Mucosa of stomach (tissue), 1 donor: Measurements from ENCODE around the gene NEB.

ENCODE experiments used
- H3K27me3 ChIP-seq: one replicate; pipeline ENCODE4 v1.7.0; 2013; ENCODE audit warnings: mild to moderate bottlenecking, low read length; ENCODE audit not compliant: control insufficient read depth, insufficient read depth
- H3K36me3 ChIP-seq: one replicate; pipeline ENCODE4 v1.7.0; 2013; ENCODE audit warnings: low read length; ENCODE audit not compliant: control insufficient read depth, insufficient read depth
- H3K4me1 ChIP-seq: one replicate; pipeline ENCODE4 v1.7.0; 2013; ENCODE audit warnings: mild to moderate bottlenecking, low read length; ENCODE audit not compliant: control insufficient read depth, insufficient read depth
- H3K4me3 ChIP-seq: one replicate; pipeline ENCODE4 v1.7.0; 2013; ENCODE audit warnings: low read length
- H3K9ac ChIP-seq: one replicate; pipeline ENCODE4 v1.7.0; 2013; ENCODE audit warnings: mild to moderate bottlenecking, low read length, moderate library complexity
- H3K9me3 ChIP-seq: one replicate; pipeline ENCODE4 v1.7.0; 2013; ENCODE audit warnings: mild to moderate bottlenecking, low read length, moderate library complexity; ENCODE audit not compliant: control insufficient read depth
- donor health status: Pancreatic carcinoma.

NEB gene

DNA sequence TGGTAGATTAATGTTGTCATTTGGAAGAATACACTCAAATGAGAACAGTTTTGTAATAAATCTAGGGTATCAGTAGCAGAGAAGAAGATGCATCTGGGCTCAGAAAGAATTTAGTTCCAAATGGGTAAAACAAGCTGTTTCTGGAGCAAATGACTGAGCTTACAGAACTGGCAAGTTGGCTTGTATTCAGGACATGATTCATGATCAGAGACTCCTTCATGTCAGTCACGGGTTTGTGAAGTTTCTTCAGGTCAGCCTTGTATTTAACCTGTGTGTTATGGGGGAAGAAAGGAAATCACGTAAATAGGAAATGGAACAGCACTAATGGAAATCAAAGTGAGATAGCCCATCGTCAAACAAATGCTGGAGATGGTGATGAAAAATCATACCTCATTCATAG, 215.5 kb downstream of the NEB start:
- Histone ChIP-seq H3K4me3 (no peak overlapping the region), H3K27me3 (no peaks in the 10 kb centered on the region), H3K9ac (no peak overlapping the region), H3K36me3 (no peaks in the 10 kb centered on the region), H3K4me1 (no peaks in the 10 kb centered on the region), H3K9me3 (no peaks in the 10 kb centered on the region)

DNA sequence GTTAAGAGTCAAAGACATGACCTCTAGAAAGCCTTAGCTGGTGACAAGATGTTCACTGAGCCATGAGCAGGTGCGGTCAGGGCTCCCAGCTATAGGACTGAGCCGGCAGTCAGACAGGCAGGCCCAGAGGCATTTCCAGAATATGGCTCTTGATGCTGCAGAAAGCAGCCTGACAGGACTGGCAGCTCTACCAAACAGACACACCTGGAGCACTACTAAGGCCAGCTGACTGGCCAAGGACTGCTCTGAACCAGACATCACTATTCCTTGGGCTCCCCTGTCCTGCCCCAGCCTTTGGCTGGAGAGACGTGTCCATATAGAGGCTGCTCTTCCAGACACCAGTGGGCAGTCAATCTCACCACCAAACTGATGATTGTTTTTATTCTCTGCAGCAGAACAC, 225.8 kb downstream of the NEB start:
- no peak overlapping the region for H3K4me3 ChIP-seq
- H3K9ac ChIP-seq: no peak overlapping the region
- no peaks in the 10 kb centered on the region for H3K27me3 ChIP-seq
- no peaks in the 10 kb centered on the region for H3K4me1 ChIP-seq
- no peaks in the 10 kb centered on the region for H3K36me3 ChIP-seq
- no peaks in the 10 kb centered on the region for H3K9me3 ChIP-seq

DNA sequence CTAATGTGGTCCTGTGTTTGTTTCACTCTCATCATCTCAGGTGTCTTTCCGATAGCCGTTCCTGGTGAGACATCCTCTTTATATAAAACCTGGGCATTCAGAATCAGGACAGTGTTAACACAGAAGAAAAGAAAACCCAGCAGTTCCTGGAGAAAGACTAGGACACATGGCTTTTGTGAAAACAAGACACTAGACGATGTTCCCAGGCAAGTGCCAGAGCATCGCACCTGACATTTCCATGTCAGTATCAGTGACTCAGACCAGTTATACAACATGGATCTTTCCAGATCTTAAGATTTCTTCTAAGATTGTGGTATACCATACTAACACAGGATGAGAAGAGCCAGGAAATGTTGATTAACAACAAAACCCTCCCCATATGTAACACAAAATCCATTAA, 228.1 kb downstream of the NEB start:
- no peaks in the 10 kb centered on the region for H3K36me3 ChIP-seq
- no peaks in the 10 kb centered on the region for H3K4me1 ChIP-seq
- H3K4me3 ChIP-seq: no peak overlapping the region

DNA sequence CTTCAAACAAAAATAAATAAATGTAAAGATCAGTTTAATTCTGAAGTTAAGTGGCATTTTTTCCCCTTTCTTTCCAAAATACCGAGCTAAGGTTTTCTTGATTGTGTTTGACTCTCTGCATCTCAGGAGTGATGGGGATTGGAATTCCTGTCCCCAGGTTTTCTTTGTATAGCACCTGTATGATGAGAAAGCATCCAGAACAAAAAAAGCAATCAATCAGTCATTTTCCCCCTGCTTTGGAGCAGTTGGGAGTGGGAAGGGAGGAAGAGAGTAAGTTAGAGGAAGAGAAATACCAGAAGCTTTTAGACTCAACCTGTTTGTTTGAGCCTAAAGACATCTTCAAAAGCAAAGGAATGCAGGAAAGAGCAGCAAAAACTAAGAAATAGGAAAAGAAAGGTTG, 236.1 kb downstream of the NEB start:
- Histone ChIP-seq H3K4me3 (no peak overlapping the region), H3K9me3 (no peaks in the 10 kb centered on the region), H3K36me3 (no peaks in the 10 kb centered on the region), H3K27me3 (no peaks in the 10 kb centered on the region), H3K9ac (no peak overlapping the region), H3K4me1 (no peaks in the 10 kb centered on the region)

More for the DNA sequence above, 228.1 kb downstream of the NEB start:
- no peaks in the 10 kb centered on the region for H3K9me3 ChIP-seq
- H3K9ac ChIP-seq: no peak overlapping the region
- no peaks in the 10 kb centered on the region for H3K27me3 ChIP-seq

DNA sequence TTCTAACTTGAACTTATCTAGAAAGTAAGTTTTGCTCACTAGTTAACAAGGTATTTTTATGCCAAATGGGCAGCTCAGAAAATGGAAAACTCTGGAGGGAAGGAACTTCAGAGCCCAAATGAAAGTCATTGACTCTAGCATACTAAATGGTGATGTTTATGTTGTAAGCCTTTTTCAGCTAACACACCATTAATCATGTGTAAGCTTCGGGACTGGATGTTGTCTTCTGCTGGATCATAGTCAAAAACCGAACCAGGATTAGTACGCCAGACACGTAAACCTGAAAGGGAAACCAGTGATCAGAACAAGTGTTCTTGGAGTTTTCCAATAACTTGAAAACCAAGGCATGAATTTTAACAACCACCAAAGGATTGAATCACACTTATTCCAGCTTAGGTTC, 242.8 kb downstream of the NEB start:
- Histone ChIP-seq H3K36me3 (no peaks in the 10 kb centered on the region), H3K4me1 (no peaks in the 10 kb centered on the region), H3K27me3 (no peaks in the 10 kb centered on the region), H3K9ac (no peak overlapping the region), H3K9me3 (no peaks in the 10 kb centered on the region), H3K4me3 (no peak overlapping the region)

DNA sequence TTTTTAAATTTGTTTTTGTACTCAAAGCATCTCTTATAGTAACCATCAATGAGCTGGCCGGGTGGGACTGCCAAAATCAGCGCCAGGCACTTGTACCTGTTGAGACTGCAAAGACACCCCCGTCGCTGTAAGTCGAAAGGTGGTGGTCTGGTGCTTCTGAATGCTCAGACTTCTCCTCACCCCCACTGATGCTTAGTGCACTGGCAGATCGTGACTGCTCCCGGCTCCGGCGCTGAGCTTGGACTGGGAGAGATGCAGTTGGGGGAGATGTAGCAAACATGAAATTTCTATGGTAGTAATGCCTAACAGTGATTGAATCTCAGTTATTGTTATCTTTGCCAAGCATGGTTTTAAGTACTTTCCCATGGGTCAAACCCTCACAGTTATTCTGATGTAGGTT, 244.0 kb downstream of the NEB start:
- Histone ChIP-seq H3K9ac (no peak overlapping the region), H3K9me3 (no peaks in the 10 kb centered on the region), H3K4me1 (no peaks in the 10 kb centered on the region), H3K36me3 (no peaks in the 10 kb centered on the region), H3K4me3 (no peak overlapping the region), H3K27me3 (no peaks in the 10 kb centered on the region)

DNA sequence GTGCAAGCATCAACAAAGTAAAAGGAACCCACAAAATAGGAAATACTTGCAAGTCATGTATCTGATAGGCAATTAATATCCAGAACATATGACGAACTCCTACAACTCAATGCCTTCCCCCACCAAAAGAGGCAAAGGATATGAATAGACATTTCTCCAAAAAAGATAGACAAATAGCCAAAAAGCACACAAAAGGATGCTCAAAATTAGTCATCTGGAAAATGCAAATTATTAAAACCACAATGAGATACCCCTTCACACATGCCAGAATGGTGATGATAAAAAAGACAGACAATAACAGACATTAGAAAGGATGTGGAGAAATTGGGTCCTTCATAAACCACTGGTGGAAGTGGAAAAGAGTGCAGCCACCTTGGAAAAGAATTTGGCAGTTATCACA, 248.2 kb downstream of the NEB start:
- Histone ChIP-seq H3K4me1 (no peaks in the 10 kb centered on the region), H3K36me3 (no peaks in the 10 kb centered on the region), H3K27me3 (no peaks in the 10 kb centered on the region), H3K9ac (no peak overlapping the region), H3K9me3 (no peaks in the 10 kb centered on the region), H3K4me3 (no peak overlapping the region)

DNA sequence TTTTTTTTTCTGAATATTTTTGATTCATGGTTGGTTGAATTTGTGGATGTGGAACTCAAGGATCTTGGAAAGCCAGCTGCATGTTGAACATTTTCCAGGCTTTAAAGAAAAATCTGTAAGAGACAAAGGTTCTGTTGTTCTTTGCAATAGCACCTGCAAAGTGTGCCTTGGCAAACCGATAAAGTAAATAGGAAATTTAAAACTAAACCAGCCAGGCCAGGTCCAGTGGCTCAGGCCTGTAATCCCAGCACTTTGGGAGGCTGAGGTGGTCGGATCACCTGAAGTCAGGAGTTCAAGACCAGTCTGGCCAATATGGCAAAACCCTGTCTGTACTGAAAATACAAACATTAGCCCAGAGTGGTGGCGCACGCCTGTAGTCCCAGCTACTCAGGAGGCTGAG, 250.2 kb downstream of the NEB start:
- no peaks in the 10 kb centered on the region for H3K36me3 ChIP-seq
- H3K9me3 ChIP-seq: no peaks in the 10 kb centered on the region
- H3K4me3 ChIP-seq: no peak overlapping the region
- H3K27me3 ChIP-seq: no peaks in the 10 kb centered on the region
- no peak overlapping the region for H3K9ac ChIP-seq
- H3K4me1 ChIP-seq: no peaks in the 10 kb centered on the region

DNA sequence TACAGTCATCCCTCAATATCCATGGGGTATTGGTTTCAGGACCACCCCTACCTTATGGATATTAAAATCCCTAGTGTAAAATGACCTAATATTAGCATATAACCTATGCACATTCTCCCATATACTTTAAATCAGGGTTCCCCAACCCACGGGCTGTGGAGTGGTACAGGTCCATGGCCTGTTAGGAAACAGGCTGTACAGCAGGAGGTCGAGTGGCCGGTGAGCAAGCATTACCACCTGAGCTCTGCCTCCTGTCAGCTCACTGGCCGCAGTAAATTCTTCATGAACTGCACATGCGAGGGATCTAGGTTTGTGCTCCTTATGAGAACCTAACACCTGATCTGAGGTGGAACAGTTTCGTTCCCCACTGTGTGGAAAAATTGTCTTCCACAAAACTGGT, 250.7 kb downstream of the NEB start:
- Histone ChIP-seq H3K4me3 (no peak overlapping the region), H3K9ac (no peak overlapping the region), H3K4me1 (no peaks in the 10 kb centered on the region), H3K36me3 (no peaks in the 10 kb centered on the region), H3K27me3 (no peaks in the 10 kb centered on the region), H3K9me3 (no peaks in the 10 kb centered on the region)

DNA sequence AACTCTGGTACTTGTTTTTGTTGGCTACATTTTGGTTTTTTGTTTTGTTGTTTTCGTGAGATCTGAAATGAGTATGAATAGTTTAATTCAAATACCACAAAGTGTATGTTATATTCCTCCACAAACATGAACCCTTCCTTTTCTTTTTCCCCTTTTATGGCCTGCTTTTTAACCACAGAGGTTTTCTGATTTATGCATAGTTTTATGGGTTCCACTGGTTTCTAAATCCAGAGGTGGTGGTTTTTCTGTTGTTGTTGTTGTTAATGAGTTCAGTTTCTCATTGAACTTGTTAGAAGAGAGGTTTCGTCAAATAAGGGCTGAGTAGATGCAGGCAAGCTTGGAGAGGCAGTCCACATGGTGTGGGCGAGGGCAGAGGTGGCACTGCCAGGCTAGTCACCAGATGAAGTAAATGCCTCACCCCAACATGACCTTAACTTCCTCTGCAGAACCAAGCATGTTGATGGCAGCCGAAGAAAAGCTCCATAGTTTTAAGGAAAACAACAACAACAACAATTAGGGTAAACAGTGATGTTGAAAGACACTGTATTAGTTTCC, 252.0 kb downstream of the NEB start:
- no peak overlapping the region for H3K9ac ChIP-seq
- H3K9me3 ChIP-seq: no peaks in the 10 kb centered on the region
- no peaks in the 10 kb centered on the region for H3K36me3 ChIP-seq
- H3K27me3 ChIP-seq: no peaks in the 10 kb centered on the region
- no peak overlapping the region for H3K4me3 ChIP-seq
- no peaks in the 10 kb centered on the region for H3K4me1 ChIP-seq

DNA sequence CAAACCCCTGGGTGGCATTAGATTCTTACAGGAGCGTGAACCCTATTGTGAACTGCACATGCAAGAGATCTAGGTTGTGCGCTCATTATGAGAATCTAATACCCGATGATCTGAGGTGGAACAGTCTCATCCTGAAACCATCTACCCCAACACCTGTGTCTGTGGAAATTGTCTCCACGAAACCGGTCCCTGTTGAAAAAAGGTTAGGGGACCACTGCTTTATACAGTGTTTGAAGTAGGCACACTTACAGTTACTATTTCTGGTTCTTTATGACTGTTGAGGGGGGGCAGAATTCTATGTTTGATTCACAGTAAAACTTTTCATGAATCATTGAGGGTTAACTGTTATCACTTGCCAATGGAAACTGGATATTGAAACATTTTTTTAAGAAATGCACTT, 252.5 kb downstream of the NEB start:
- Histone ChIP-seq H3K27me3 (no peaks in the 10 kb centered on the region), H3K4me3 (no peak overlapping the region), H3K9me3 (no peaks in the 10 kb centered on the region), H3K36me3 (no peaks in the 10 kb centered on the region), H3K4me1 (no peaks in the 10 kb centered on the region), H3K9ac (no peak overlapping the region)

DNA sequence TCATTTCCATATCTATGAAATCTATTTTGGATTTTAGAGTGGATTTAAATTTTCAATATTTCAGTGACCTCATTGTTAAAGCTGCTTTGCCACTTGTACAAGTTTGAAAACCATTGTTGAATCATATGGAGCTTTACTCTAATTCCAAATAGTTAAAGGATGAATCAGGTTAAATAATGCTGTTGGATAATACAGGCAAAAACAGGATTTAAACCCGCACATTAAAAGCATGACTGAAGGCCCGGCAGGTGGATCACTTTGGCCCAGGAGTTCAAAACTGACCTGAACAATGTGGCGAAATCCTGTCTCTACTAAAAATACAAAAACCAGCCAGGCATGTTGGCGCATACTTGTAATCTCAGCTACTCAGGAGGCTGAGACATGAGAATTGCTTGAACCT, 256.3 kb downstream of the NEB start:
- no peak overlapping the region for H3K9ac ChIP-seq
- H3K4me3 ChIP-seq: no peak overlapping the region
- no peaks in the 10 kb centered on the region for H3K36me3 ChIP-seq
- no peaks in the 10 kb centered on the region for H3K9me3 ChIP-seq
- no peaks in the 10 kb centered on the region for H3K4me1 ChIP-seq
- no peaks in the 10 kb centered on the region for H3K27me3 ChIP-seq

DNA sequence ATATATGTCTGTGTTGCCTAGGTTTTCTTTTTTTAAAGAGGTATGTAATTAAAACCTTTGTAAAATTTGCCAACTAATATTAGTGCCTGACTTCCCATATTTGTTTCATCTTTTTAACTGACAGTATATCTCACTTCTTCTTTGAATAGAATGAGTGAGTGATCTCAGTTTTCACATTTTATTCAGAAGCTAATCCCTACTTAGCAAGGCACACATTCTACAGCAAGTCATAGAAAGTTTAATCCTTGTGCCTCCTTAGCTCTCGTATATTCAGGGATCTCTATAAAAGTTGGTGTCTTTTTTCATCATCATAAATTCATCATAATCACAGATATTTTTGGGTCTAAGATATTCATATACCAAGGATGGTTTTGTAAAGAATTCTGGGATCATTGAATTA, 258.0 kb downstream of the NEB start:
- H3K4me1 ChIP-seq: no peaks in the 10 kb centered on the region

More for the DNA sequence above, 258.0 kb downstream of the NEB start:
- Histone ChIP-seq H3K9me3 (no peaks in the 10 kb centered on the region), H3K36me3 (no peaks in the 10 kb centered on the region), H3K27me3 (no peaks in the 10 kb centered on the region), H3K9ac (no peak overlapping the region), H3K4me3 (no peak overlapping the region)
